GM10266 (cell line): ENCODE results near the gene TMCC1.
"Not testable (repeated sequence)": the region's sequence is repeated elsewhere in the genome, so short reads cannot be mapped to it uniquely, and the experiment has no call there.

ENCODE experiments used
- DNase-seq: peaks from one replicate; pipeline ENCODE4 v3.0.0; 2012; ENCODE audit errors: extremely low spot score
- TF ChIP-seq, protein P1 (sequence below): IDR thresholded peaks from 2 replicates; pipeline ENCODE4 v1.5.1; 2012; ENCODE audit warnings: mild to moderate bottlenecking, low read depth; ENCODE audit not compliant: control insufficient read depth, insufficient read depth; ENCODE audit errors: missing control alignments

The TMCC1 gene

DNA sequence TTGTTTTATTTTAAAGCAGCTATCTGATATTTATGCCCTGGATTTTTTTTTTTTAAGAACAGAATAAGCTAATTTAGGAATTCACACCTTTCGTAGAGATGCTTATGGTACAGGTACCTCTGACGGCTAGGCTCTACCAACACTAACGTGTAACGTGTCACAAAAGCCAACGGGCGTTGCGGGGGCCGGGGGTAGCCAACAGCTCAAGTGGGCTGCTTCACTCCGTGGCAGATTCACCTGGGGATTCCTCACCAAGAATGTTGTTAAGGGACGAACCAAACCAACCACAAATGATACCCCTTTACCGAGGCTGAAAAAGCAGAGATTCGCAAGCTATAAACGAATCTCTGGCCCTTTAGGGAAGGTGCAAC lies 1.0 kb downstream of the TMCC1 start:
- no peak for DNase-seq
- TF ChIP-seq, protein P1, sequence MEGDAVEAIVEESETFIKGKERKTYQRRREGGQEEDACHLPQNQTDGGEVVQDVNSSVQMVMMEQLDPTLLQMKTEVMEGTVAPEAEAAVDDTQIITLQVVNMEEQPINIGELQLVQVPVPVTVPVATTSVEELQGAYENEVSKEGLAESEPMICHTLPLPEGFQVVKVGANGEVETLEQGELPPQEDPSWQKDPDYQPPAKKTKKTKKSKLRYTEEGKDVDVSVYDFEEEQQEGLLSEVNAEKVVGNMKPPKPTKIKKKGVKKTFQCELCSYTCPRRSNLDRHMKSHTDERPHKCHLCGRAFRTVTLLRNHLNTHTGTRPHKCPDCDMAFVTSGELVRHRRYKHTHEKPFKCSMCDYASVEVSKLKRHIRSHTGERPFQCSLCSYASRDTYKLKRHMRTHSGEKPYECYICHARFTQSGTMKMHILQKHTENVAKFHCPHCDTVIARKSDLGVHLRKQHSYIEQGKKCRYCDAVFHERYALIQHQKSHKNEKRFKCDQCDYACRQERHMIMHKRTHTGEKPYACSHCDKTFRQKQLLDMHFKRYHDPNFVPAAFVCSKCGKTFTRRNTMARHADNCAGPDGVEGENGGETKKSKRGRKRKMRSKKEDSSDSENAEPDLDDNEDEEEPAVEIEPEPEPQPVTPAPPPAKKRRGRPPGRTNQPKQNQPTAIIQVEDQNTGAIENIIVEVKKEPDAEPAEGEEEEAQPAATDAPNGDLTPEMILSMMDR: no peak

DNA sequence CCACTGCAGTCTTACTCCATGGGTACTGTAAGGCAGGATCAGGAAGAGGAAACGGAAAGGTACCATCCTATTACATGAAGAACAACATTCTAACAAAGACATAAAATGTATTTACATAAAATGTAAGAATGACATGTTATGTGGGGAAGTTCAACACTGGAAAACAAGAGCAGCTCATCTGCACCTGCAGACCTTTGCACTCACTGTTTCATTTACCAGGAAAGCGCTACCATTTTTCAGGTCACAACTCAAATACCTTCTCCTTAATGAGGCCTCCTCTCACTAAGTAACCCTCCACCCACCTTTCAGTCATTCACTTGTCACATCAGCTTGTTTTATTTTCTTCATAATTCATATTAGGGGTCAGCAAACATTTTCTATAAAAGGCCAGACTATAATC lies 2.6 kb downstream of the TMCC1 start:
- no peak for DNase-seq
- TF ChIP-seq, protein P1: no peak

DNA sequence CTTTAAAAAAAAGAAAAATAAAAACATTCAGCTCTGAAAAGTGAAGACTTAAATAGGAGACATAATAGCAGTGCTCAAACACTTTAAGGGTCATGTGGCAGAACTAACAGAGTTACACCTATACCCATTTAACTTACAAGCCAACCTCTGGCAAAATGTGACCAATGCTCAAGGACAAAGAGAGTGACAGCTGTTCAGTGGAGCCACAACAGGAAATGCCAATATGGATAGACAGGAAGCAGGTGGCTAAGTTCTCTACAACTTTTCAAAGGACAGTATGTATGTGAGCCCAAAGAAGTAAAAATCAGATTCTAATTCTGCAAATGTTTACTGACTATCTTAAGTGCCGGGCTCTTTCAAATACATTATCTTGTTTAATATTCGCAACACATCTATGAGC lies 3.4 kb downstream of the TMCC1 start:
- peak; percentile 24 for DNase-seq
- TF ChIP-seq, protein P1: no peak

DNA sequence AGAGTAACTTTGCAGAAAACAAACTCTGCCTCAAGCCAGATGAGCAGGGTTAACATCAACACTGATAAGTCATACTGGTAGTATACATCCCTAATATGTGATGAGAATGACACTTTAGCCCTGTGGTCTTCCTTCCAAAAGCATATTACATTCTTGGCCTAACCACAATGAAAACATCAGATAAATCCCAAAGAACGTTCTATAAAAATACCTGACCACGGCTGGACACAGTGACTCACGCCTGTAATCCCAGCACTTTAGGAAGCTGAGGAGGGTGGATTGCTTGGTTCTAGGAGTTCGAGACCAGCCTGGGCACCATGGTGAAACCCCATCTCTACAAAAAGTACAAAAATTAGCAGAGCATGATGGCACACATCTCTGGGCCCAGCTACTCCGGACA lies 4.7 kb downstream of the TMCC1 start:
- TF ChIP-seq, protein P1: no peak
- DNase-seq: no peak

DNA sequence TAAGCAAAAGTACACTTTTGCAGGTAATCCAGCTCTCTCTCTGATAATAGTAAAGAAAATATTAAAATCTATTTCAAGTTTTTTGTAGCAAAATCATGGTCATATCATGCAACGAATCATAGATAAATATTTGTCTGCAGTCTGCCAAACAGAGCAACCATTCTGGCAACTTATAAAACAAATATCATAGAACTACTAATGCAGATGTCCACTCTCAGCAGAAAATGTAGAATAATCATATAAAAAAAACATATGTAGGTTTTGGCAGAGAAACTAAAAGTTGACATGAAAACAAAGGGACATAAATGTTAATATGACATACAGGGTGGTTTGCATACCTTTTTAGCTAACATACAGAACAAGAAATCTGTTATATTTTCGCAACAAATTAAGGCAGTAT lies 12.2 kb downstream of the TMCC1 start:
- DNase-seq: no peak
- TF ChIP-seq, protein P1: no peak

DNA sequence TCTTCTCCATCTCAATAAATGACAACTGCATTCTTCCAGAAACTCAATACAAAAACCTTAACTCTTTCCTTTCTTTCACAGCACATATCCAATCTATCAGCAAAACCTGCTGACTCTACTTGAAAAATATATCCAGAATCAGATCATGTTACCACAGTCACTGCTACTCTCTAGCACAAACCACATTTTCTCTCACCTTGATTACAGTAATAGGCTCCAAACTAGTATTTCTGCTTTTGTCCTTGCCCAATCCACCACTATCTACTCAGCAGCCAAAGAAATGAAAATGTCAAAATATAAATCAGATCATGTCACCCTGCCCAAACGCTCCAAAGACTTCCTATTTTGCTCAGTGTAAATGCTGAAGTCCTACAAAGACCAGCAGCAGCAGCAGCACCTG lies 15.2 kb downstream of the TMCC1 start:
- no peak for DNase-seq
- TF ChIP-seq, protein P1: no peak

DNA sequence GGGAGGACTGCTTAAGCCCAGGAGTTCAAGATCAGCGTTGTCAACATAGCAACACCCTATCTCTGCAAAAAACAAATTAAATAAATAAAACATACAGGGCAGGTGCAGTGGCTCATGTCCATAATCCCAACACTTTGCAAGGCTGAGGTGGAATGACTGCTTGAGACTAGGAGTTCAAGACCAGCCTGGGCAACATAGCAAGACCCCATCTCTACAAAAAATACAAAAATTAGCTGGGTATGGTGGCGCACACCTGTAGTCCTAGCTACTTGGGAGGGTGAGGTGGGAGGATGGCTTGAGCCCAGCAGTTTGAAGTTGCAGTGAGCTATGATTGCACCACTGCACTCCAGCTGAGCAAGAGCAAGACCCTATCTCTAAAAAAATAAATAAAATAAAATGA lies 19.0 kb downstream of the TMCC1 start:
- DNase-seq: not testable (repeated sequence)

DNA sequence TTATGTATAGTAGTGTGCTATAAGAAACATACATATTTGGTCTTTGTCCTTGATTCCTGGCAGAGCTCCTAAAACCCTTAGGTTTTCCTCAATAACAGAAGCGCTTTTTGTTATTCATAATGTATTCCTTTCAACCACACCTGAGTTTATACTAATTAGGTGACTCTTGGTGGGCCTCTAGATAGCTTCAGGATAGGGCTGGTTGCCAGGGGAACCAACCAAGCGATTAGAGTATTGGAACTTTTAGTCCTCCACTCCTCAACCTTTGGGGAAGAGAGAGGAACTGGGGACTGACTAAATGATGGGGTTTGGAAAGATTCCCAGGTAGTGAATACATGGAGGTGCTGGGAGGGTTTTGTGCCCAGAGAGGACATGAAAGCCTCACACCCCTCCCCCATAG lies 24.6 kb downstream of the TMCC1 start:
- TF ChIP-seq, protein P1: no peak
- no peak for DNase-seq
